ENCODE measurements around the gene PCDHGA6. TPM values are rescaled to one million over a fixed set of nuclear protein-coding genes. Genes with fewer than 3 reads are reported as not detected.

Gene PCDHGA6
- total RNA-seq, 6 experiments from 2014 or later: 1.8 to 2.8 (median 2.8) TPM

GRCh38 chr5:141363952-141364660 lies 9.6 kb upstream of the PCDHGA6 start, which contains the start of gene PCDHGA5:
Gene PCDHGA5, plus strand, starts transcription at chr5:141364162. Its CDS starts 169 bp downstream, at chr5:141364331.
- Mint-ChIP-seq H3K27me3 (ENCODE audit: insufficient read depth) (peaks cover 4% of the 10 kb centered on the region), H3K36me3 (ENCODE audit: low read depth) (peaks cover 54% of the 10 kb centered on the region), H3K9me3 (peaks cover 66% of the 10 kb centered on the region), H3K27ac (no peak within 1 kb of the TSS), H3K4me1 (ENCODE audit: low read depth) (peaks cover 22% of the 10 kb centered on the region), H3K4me3 (no peak within 1 kb of the TSS; the same call in 1 of the 2 replicates)
- DNase-seq: no peak
- TF ChIP-seq CTCF (IDR thresholded peaks at IDR 0.05): no peak

GRCh38 chr5:141366016-141366896 lies 7.4 kb upstream of the PCDHGA6 start:
- no peak overlapping the region for H3K27ac Mint-ChIP-seq
- DNase-seq: no peak
- peaks cover 25% of the 10 kb centered on the region for H3K4me1 Mint-ChIP-seq (ENCODE audit: low read depth)
- peaks cover 3% of the 10 kb centered on the region for H3K27me3 Mint-ChIP-seq (ENCODE audit: insufficient read depth)
- no peak for TF ChIP-seq CTCF (IDR thresholded peaks at IDR 0.05)
- H3K36me3 Mint-ChIP-seq (ENCODE audit: low read depth): peaks cover 51% of the 10 kb centered on the region
- no peak overlapping the region for H3K4me3 Mint-ChIP-seq
- peaks cover 60% of the 10 kb centered on the region for H3K9me3 Mint-ChIP-seq

GRCh38 chr5:141369994-141370848 lies 3.5 kb upstream of the PCDHGA6 start, which contains the start of gene PCDHGB3:
Gene PCDHGB3, plus strand, starts transcription at chr5:141370242. Its CDS starts 153 bp downstream, at chr5:141370395.
- DNase-seq: peak; percentile 73
- Mint-ChIP-seq H3K27me3 (ENCODE audit: insufficient read depth) (peaks cover 3% of the 10 kb centered on the region), H3K4me1 (ENCODE audit: low read depth) (peaks cover 20% of the 10 kb centered on the region), H3K9me3 (peaks cover 61% of the 10 kb centered on the region), H3K4me3 (peak within 1 kb of the TSS; percentile 88), H3K36me3 (ENCODE audit: low read depth) (peaks cover 53% of the 10 kb centered on the region), H3K27ac (peak within 1 kb of the TSS; percentile 73)
- TF ChIP-seq CTCF (IDR thresholded peaks at IDR 0.05): peak; percentile 70

- Mint-ChIP-seq H3K27me3 (ENCODE audit: insufficient read depth) (peaks cover 2% of the 10 kb centered on the region), H3K4me1 (ENCODE audit: low read depth) (peaks cover 20% of the 10 kb centered on the region), H3K4me3 (no peak overlapping the region), H3K27ac (no peak overlapping the region), H3K9me3 (peaks cover 59% of the 10 kb centered on the region), H3K36me3 (ENCODE audit: low read depth) (peaks cover 52% of the 10 kb centered on the region)
- no peak for DNase-seq
- TF ChIP-seq CTCF (IDR thresholded peaks at IDR 0.05): no peak
Observed at GRCh38 chr5:141371572-141372475, 1.9 kb upstream of the PCDHGA6 start.

All from HFFc6 (cell line).